SU-DHL-6 (cell line): Measurements from ENCODE around the gene EFL1.

ENCODE experiments used
- H2AFZ ChIP-seq: fragments of 200-600 bp; sonication (generic); 2 replicates; pipeline ENCODE4 v1.6.1; 2014; ENCODE audit warnings: low read depth, mild to moderate bottlenecking, moderate library complexity, mixed read lengths, antibody characterized with exemption, low read length; ENCODE audit not compliant: severe bottlenecking
- H3F3A ChIP-seq: fragments of 200-600 bp; shearing (Covaris generic); 2 replicates; pipeline ENCODE4 v1.6.0; 2016; ENCODE audit warnings: antibody characterized with exemption, mild to moderate bottlenecking; ENCODE audit not compliant: insufficient read depth
- H3K27ac ChIP-seq: fragments of 200-600 bp; sonication (generic); 2 replicates; pipeline ENCODE4 v1.5.1; 2016; ENCODE audit warnings: low read depth, mild to moderate bottlenecking, low read length, moderate library complexity, mixed read lengths
- H3K27me3 ChIP-seq: fragments of 200-600 bp; sonication (generic), shearing (Covaris generic); 2 replicates; pipeline ENCODE4 v1.6.0; 2014; ENCODE audit warnings: mild to moderate bottlenecking, low read length
- H3K36me3 ChIP-seq: fragments of 200-600 bp; sonication (generic); 2 replicates; pipeline ENCODE4 v1.6.1; 2014; ENCODE audit warnings: mild to moderate bottlenecking, low read length, mixed read lengths
- H3K4me2 ChIP-seq: fragments of 300-600, 200-600 bp; shearing (Covaris generic), sonication (generic); 2 replicates; pipeline ENCODE4 v1.6.0; 2014; ENCODE audit warnings: low read length, low read depth, mild to moderate bottlenecking; ENCODE audit not compliant: poor library complexity, severe bottlenecking
- H3K4me3 ChIP-seq: fragments of 200-600 bp; sonication (generic); 2 replicates; pipeline ENCODE4 v1.5.1; 2014; ENCODE audit warnings: antibody characterized with exemption, low read length, mild to moderate bottlenecking, mixed read lengths; ENCODE audit not compliant: insufficient read depth, poor library complexity, severe bottlenecking
- H3K79me2 ChIP-seq: fragments of 200-600 bp; sonication (generic); 2 replicates; pipeline ENCODE4 v1.6.1; 2014; ENCODE audit warnings: mild to moderate bottlenecking, low read length, moderate library complexity; ENCODE audit not compliant: insufficient read depth
- H3K9ac ChIP-seq: fragments of 200-600 bp; sonication (generic); 2 replicates; pipeline ENCODE4 v1.7.0; 2014; ENCODE audit warnings: mild to moderate bottlenecking, low read length
- H3K9me2 ChIP-seq: fragments of 200-600 bp; sonication (generic); replicated peaks from 2 replicates; pipeline ENCODE4 v1.6.1; 2014; ENCODE audit warnings: low read length; ENCODE audit not compliant: insufficient read depth
- H3K9me3 ChIP-seq: fragments of 200-600 bp; sonication (generic); 2 replicates; pipeline ENCODE4 v1.6.1; 2014; ENCODE audit warnings: low read length, mixed read lengths; ENCODE audit not compliant: insufficient read depth
- H4K20me1 ChIP-seq: fragments of 200-600 bp; sonication (generic); 2 replicates; pipeline ENCODE4 v1.6.1; 2014; ENCODE audit warnings: low read depth, mild to moderate bottlenecking, antibody characterized with exemption, low read length, moderate library complexity, mixed read lengths
- CTCF ChIP-seq: fragments of 200-600 bp; sonication (generic); IDR thresholded peaks from one replicate; pipeline ENCODE4 v1.5.1; 2017; ENCODE audit warnings: antibody characterized with exemption, mild to moderate bottlenecking, low read length, moderate library complexity; ENCODE audit not compliant: insufficient read depth, poor library complexity, severe bottlenecking
- EZH2phosphoT487 ChIP-seq: fragments of 200-600 bp; sonication (generic), shearing (Covaris generic); conservative IDR thresholded peaks from 2 replicates; pipeline ENCODE4 v1.6.1; 2018; ENCODE audit warnings: mild to moderate bottlenecking, antibody characterized with exemption, low read length, moderate library complexity, mixed read lengths

EFL1 gene

GRCh38 chr15:82306791-82307713, 44.5 kb upstream of the EFL1 start:
- H3K27ac ChIP-seq = no peak overlapping the region
- H3K9me3 ChIP-seq = no peaks in the 10 kb centered on the region
- H2AFZ ChIP-seq = no peak overlapping the region
- H3K9ac ChIP-seq = no peak overlapping the region
- no peak overlapping the region for H3K4me3 ChIP-seq
- no peaks in the 10 kb centered on the region for H3K36me3 ChIP-seq
- H3K27me3 ChIP-seq = no peaks in the 10 kb centered on the region
- no peaks in the 10 kb centered on the region for H4K20me1 ChIP-seq
- no peaks in the 10 kb centered on the region for H3K79me2 ChIP-seq
- TF ChIP-seq EZH2phosphoT487 (no peak), CTCF (no peak)
- H3K4me2 ChIP-seq = no peak overlapping the region
- H3F3A ChIP-seq = no peaks in the 10 kb centered on the region
- no peaks in the 10 kb centered on the region for H3K9me2 ChIP-seq

- Histone ChIP-seq H3F3A (no peaks in the 10 kb centered on the region), H3K79me2 (no peaks in the 10 kb centered on the region), H3K9ac (no peak overlapping the region), H3K4me3 (no peak overlapping the region), H3K9me3 (no peaks in the 10 kb centered on the region), H4K20me1 (no peaks in the 10 kb centered on the region), H2AFZ (no peak overlapping the region), H3K36me3 (no peaks in the 10 kb centered on the region), H3K27ac (no peak overlapping the region), H3K27me3 (no peaks in the 10 kb centered on the region), H3K9me2 (no peaks in the 10 kb centered on the region), H3K4me2 (no peak overlapping the region)
- TF ChIP-seq EZH2phosphoT487 (no peak), CTCF (no peak)
These were observed 43.1 kb upstream of the EFL1 start for GRCh38 chr15:82305621-82306048.

GRCh38 chr15:82304778-82305090, 42.2 kb upstream of the EFL1 start:
- Histone ChIP-seq H2AFZ (no peak overlapping the region), H3K79me2 (no peaks in the 10 kb centered on the region), H3K9ac (no peak overlapping the region), H3K27me3 (no peaks in the 10 kb centered on the region), H3F3A (no peaks in the 10 kb centered on the region), H3K4me2 (no peak overlapping the region), H3K36me3 (no peaks in the 10 kb centered on the region), H3K4me3 (no peak overlapping the region), H3K9me3 (no peaks in the 10 kb centered on the region), H4K20me1 (no peaks in the 10 kb centered on the region), H3K9me2 (no peaks in the 10 kb centered on the region), H3K27ac (no peak overlapping the region)
- TF ChIP-seq CTCF = no peak
- TF ChIP-seq EZH2phosphoT487 = no peak
